ENCODE measurements around the gene PPP1R26. TPM values are rescaled to one million over a fixed set of nuclear protein-coding genes. Genes with fewer than 3 reads are reported as not detected.

Gene PPP1R26
- total and polyA plus RNA-seq, 2 of the 4 experiments (the other 2 are of a cell fraction) = 3.8 to 5.6 TPM

DNA sequence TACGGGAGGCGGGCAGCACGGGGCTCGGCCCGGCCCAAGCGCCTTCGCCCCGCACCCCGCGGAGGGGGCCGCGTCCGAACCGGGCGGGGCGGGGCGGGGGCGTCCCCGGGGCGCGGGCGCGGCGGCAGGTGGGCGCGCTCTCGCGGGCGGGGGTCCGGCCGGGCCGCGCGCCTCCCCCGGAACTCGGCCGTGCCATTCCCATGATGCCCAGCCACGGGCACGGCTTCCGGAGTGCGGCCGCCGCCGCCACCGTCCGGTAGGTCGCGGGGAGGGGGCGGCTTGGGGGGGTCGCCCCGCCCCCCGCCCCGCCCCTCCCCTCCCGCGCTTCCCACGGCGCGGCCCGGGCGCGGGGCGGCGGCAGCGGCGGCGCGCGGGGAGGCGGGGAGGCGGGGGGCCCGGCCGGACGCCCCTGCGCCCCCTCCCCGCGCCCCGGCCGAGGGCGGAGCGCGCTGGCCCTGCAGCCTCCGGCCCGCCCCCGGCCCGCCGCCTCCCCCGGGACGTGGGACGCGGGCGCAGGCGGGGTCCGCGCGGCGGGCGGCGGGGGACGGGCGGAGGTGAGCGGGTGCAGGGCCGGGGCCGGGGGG is at the start of gene PPP1R26 (continued):
- TF ChIP-seq SMC3 (IDR thresholded peaks at IDR 0.05; ENCODE audit: low read depth, low read length) (no peak), MAFK (IDR thresholded peaks at IDR 0.05; ENCODE audit: low read depth, low read length) (no peak), MXI1 (IDR thresholded peaks at IDR 0.05; ENCODE audit: borderline replicate concordance, low read depth, low read length) (no peak)

DNA sequence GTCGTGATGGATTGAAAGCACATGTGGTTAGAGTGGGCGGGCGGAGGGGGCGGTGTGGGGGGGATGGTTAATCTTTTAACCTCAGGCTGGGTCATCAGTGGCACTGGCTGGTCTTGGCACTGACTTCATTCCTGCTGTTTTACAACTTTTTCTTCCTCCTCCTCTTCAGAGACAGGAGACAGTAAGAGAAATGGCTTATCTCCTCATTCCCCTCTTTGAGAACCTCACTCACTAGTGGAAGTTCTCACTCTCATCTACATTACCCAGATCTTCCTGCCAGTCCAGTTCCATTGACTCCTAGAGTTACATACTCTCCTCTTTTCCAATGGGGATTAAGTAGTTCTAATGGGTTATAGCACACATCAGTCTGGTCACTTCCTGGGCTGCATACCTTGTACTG is 42.3 kb upstream of the PPP1R26 start:
- Histone ChIP-seq H2BK5ac (ENCODE audit: low read depth, low read length, poor library complexity, severe bottlenecking) (no peak overlapping the region), H4K20me1 (ENCODE audit: insufficient read depth, low read length) (no peaks in the 10 kb centered on the region), H3K9ac (ENCODE audit: low read depth, low read length) (no peak overlapping the region), H3K27me3 (ENCODE audit: control insufficient read depth, insufficient read depth, low read length) (no peaks in the 10 kb centered on the region), H3K4ac (ENCODE audit: low read depth, low read length) (no peak overlapping the region), H2BK15ac (ENCODE audit: low read depth, low read length) (no peak overlapping the region), H3K14ac (replicated peaks; ENCODE audit: low read depth, low read length) (no peak overlapping the region), H2BK20ac (ENCODE audit: low read depth, low read length) (no peak overlapping the region), H2AK5ac (ENCODE audit: low read depth, low read length) (no peak overlapping the region), H4K8ac (ENCODE audit: low read depth in 2 of 2, low read length in 2 of 2) (no peak overlapping the region), H3K18ac (ENCODE audit: low read depth, low read length) (no peak overlapping the region), H3K4me2 (ENCODE audit: low read depth, low read length) (no peak overlapping the region), H3K9me3 (ENCODE audit: control insufficient read depth, insufficient read depth, low read length) (no peaks in the 10 kb centered on the region), H2AK9ac (replicated peaks; ENCODE audit: low read depth, low read length, poor library complexity) (no peak overlapping the region), H3K9me1 (ENCODE audit: insufficient read depth, low read length) (no peaks in the 10 kb centered on the region), H3K4me1 (ENCODE audit: control insufficient read depth, insufficient read depth, low read length) (no peaks in the 10 kb centered on the region), H3K27ac (ENCODE audit: insufficient read depth, low read length) (no peak overlapping the region), H2AFZ (replicated peaks; ENCODE audit: low read length, poor library complexity) (no peak overlapping the region), H3K56ac (ENCODE audit: extremely low read depth, insufficient read depth, low read length) (no peak overlapping the region), H4K91ac (ENCODE audit: insufficient read depth, low read depth, low read length) (no peak overlapping the region), H3K4me3 (ENCODE audit: insufficient read depth, low read depth, low read length) (no peak overlapping the region), H4K5ac (ENCODE audit: low read depth, low read length) (no peak overlapping the region), H3K79me1 (ENCODE audit: low read depth in 1 of 2, low read length in 2 of 2) (no peaks in the 10 kb centered on the region), H3K23ac (ENCODE audit: low read depth, low read length) (no peak overlapping the region), H3K36me3 (ENCODE audit: control insufficient read depth, insufficient read depth, low read length) (no peaks in the 10 kb centered on the region), H2BK120ac (ENCODE audit: low read depth, low read length) (no peak overlapping the region)
- no peak for ATAC-seq (ENCODE audit: low read depth)
- POLR2A ChIA-PET (ENCODE audit: unreplicated experiment) = no interaction called here
- intact Hi-C loops (cut with micrococcal nuclease) = no loop called here
- dilution Hi-C loops (cut with HindIII; ENCODE audit: low sequenced_read_pairs, unreplicated experiment) = no loop called here
- in situ Hi-C loops (cut with MboI; ENCODE audit: low sequenced_read_pairs) = no loop called here
- CTCF ChIA-PET = no interaction called here
- no peak for DNase-seq
- no CpG with 5 or more reads among the region's 4 CpGs for WGBS, 2 experiments (ENCODE audit: extremely low coverage in 2 of 2, insufficient read length in 1 of 2)
- no TSS peak for BruUV-seq (replicated peaks)
- no peak for TF ChIP-seq MAZ (IDR thresholded peaks at IDR 0.05; ENCODE audit: borderline replicate concordance, low read depth, low read length)
- no peak for TF ChIP-seq MXI1 (IDR thresholded peaks at IDR 0.05; ENCODE audit: borderline replicate concordance, low read depth, low read length)
- TF ChIP-seq, protein P1, sequence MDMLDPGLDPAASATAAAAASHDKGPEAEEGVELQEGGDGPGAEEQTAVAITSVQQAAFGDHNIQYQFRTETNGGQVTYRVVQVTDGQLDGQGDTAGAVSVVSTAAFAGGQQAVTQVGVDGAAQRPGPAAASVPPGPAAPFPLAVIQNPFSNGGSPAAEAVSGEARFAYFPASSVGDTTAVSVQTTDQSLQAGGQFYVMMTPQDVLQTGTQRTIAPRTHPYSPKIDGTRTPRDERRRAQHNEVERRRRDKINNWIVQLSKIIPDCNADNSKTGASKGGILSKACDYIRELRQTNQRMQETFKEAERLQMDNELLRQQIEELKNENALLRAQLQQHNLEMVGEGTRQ (IDR thresholded peaks at IDR 0.05; ENCODE audit: low read depth, low read length) = no peak
- no peak for TF ChIP-seq NFE2L2 (IDR thresholded peaks at IDR 0.05; ENCODE audit: low read depth, low read length)
- TF ChIP-seq, protein P2, sequence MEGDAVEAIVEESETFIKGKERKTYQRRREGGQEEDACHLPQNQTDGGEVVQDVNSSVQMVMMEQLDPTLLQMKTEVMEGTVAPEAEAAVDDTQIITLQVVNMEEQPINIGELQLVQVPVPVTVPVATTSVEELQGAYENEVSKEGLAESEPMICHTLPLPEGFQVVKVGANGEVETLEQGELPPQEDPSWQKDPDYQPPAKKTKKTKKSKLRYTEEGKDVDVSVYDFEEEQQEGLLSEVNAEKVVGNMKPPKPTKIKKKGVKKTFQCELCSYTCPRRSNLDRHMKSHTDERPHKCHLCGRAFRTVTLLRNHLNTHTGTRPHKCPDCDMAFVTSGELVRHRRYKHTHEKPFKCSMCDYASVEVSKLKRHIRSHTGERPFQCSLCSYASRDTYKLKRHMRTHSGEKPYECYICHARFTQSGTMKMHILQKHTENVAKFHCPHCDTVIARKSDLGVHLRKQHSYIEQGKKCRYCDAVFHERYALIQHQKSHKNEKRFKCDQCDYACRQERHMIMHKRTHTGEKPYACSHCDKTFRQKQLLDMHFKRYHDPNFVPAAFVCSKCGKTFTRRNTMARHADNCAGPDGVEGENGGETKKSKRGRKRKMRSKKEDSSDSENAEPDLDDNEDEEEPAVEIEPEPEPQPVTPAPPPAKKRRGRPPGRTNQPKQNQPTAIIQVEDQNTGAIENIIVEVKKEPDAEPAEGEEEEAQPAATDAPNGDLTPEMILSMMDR (conservative IDR thresholded peaks at IDR 0.05; ENCODE audit: low read depth, low read length) = no peak
- no peak for TF ChIP-seq CEBPB (IDR thresholded peaks at IDR 0.05; ENCODE audit: low read depth, low read length)
- TF ChIP-seq BHLHE40 (IDR thresholded peaks at IDR 0.05; ENCODE audit: low read depth, low read length) = no peak
- TF ChIP-seq RCOR1 (IDR thresholded peaks at IDR 0.05; ENCODE audit: insufficient replicate concordance, low read length) = no peak
- TF ChIP-seq CHD1 (IDR thresholded peaks at IDR 0.05; ENCODE audit: low read depth, low read length) = no peak
- TF ChIP-seq MAFK (IDR thresholded peaks at IDR 0.05; ENCODE audit: low read depth, low read length) = no peak
- no peak for TF ChIP-seq FOS (IDR thresholded peaks at IDR 0.05; ENCODE audit: low read depth, low read length)
- no peak for TF ChIP-seq SMC3 (IDR thresholded peaks at IDR 0.05; ENCODE audit: low read depth, low read length)
- no peak for TF ChIP-seq POLR2A (IDR thresholded peaks at IDR 0.05; ENCODE audit: low read depth, low read length)
- no peak for TF ChIP-seq ELK1 (IDR thresholded peaks at IDR 0.05; ENCODE audit: borderline replicate concordance, low read depth, low read length)
